Measurements from ENCODE around the gene NCAPH2.

The NCAPH2 gene

DNA sequence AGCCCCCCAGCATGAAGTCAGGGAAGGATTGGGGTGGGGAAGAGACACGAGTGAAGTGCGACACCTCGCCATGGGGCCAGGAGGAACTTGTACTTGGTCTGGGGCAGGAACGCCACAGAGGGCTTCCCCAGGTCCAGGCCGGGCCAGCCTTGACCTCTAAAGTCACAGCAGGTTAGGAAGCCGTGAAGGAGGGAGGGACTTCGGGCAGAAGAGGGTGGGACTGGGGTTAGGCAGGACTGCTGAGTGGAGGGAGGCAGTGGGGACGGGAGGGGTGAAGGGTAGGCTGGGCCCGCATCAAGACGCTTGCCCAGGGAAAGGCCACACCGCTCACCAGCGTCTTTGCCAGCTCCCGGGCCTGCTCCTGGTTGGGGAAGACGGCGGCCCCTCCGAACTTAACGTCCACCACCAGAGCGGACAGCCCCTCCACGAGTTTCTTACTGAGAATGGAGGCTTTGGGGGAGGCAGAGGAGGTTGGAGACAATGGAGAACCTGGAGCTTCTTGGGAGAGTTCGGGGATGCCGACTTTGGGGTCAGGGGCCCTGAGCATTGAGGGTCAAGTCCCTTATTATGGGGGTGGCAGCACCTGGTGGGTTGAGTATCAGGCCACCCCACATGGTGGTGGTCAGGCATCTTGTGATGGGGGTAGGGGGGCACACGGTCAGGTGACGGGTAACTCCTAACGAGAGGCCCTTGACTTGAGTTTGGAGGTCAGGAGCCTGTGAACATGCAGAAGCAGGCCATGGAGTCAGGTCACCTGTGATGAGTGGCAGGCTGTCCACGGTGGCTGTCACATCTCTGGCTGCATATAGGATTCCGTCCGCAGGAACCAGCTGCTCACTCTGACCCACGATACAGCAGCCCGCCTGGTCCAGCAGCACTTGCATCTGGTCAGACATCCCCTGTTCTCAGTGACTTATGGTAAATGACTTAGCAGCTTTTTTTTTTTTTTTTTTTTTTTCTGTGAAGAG lies 19.1 kb downstream of the NCAPH2 start:
- peaks cover 44 to 52% of the 10 kb centered on the region in 2 experiments for H3K4me1 ChIP-seq (ENCODE audit: control insufficient read depth in 1 of 2, insufficient read depth in 1 of 2, low read depth in 1 of 2, low read length in 1 of 2)
- no peaks in the 10 kb centered on the region for H3K9me3 ChIP-seq
- TF ChIP-seq CTCF (IDR thresholded peaks at IDR 0.05) = no peak
- H3K4me3 ChIP-seq (ENCODE audit: low read depth in 1 of 2, low read length in 1 of 2) = peak overlapping the region; percentile 81 to 98
- no peaks in the 10 kb centered on the region for H3K27me3 ChIP-seq
- H3K36me3 ChIP-seq = peaks cover 37% of the 10 kb centered on the region
- H3K27ac ChIP-seq = peak overlapping the region; percentile 98

- TF ChIP-seq CTCF (IDR thresholded peaks at IDR 0.05) = no peak
- peak overlapping the region; percentile 98 for H3K27ac ChIP-seq
- no peaks in the 10 kb centered on the region for H3K9me3 ChIP-seq
- H3K36me3 ChIP-seq = peaks cover 27% of the 10 kb centered on the region
- no peaks in the 10 kb centered on the region for H3K27me3 ChIP-seq
- peaks cover 54 to 61% of the 10 kb centered on the region in 2 experiments for H3K4me1 ChIP-seq (ENCODE audit: control insufficient read depth in 1 of 2, insufficient read depth in 1 of 2, low read depth in 1 of 2, low read length in 1 of 2)
- peak overlapping the region; percentile 81 to 98 for H3K4me3 ChIP-seq (ENCODE audit: low read depth in 1 of 2, low read length in 1 of 2)
Measured at GRCh38 chr22:50527921-50528681, 20.1 kb downstream of the NCAPH2 start.

GRCh38 chr22:50528682-50529415 lies 20.8 kb downstream of the NCAPH2 start:
- Histone ChIP-seq H3K27ac (peak overlapping the region; percentile 98), H3K4me3 (ENCODE audit: low read depth in 1 of 2, low read length in 1 of 2) (peak overlapping the region; percentile 81 to 98), H3K27me3 (no peaks in the 10 kb centered on the region)

DNA sequence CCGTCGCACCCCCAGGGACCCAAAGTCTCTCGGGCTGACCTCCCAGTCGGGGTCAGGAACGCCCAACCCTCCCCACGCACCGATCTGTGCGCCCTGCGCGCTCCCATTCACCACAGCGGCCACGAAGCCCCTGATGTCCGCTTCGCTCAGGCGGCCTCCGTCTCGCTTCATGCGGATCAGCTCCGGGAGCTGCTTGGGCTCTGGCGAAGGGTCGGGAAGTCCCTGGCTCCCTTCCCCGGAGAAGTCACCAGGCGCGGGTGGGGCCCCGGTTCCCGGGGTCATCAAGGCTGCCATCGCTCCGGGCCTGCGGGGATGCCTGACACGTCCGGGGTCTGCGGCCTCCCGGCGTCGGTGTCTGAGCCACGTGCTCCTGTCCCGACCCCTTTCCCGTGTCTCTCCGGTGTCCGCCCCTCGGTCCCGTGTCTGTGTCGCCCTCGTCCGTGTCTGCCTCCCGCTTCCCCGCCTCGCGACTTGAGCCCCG lies 21.4 kb downstream of the NCAPH2 start:
- H3K4me1 ChIP-seq (ENCODE audit: control insufficient read depth in 1 of 2, insufficient read depth in 1 of 2, low read depth in 1 of 2, low read length in 1 of 2) = peaks cover 62 to 70% of the 10 kb centered on the region in 2 experiments
- H3K27ac ChIP-seq = peak overlapping the region; percentile 98
- TF ChIP-seq CTCF (IDR thresholded peaks at IDR 0.05) = no peak
- no peaks in the 10 kb centered on the region for H3K9me3 ChIP-seq
- no peaks in the 10 kb centered on the region for H3K27me3 ChIP-seq
- peak overlapping the region; percentile 81 to 98 for H3K4me3 ChIP-seq (ENCODE audit: low read depth in 1 of 2, low read length in 1 of 2)
- peaks cover 17% of the 10 kb centered on the region for H3K36me3 ChIP-seq

More at GRCh38 chr22:50528682-50529415, 20.8 kb downstream of the NCAPH2 start:
- Histone ChIP-seq H3K36me3 (peaks cover 20% of the 10 kb centered on the region), H3K4me1 (ENCODE audit: control insufficient read depth in 1 of 2, insufficient read depth in 1 of 2, low read depth in 1 of 2, low read length in 1 of 2) (peaks cover 61 to 69% of the 10 kb centered on the region in 2 experiments), H3K9me3 (no peaks in the 10 kb centered on the region)
- TF ChIP-seq CTCF (IDR thresholded peaks at IDR 0.05) = no peak
